Glutamatergic neuron (in vitro differentiated cells): ENCODE results near the gene ZSCAN2. TPM values are rescaled to one million over a fixed set of nuclear protein-coding genes. Genes with fewer than 3 reads are reported as not detected.

Source experiments
- DNase-seq: peaks from one replicate; pipeline ENCODE4 v3.0.0; 2022
- H3K27ac Mint-ChIP-seq: one replicate; pipeline ENCODE4 v1.8.0; 2020; ENCODE audit warnings: mild to moderate bottlenecking, mixed read lengths, inconsistent platforms; ENCODE audit not compliant: unreplicated experiment
- H3K27me3 Mint-ChIP-seq: one replicate; pipeline ENCODE4 v1.8.0; 2020; ENCODE audit warnings: mild to moderate bottlenecking, moderate library complexity, mixed read lengths, inconsistent platforms; ENCODE audit not compliant: unreplicated experiment
- H3K36me3 Mint-ChIP-seq: one replicate; pipeline ENCODE4 v1.8.0; 2020; ENCODE audit warnings: mild to moderate bottlenecking, mixed read lengths, inconsistent platforms; ENCODE audit not compliant: unreplicated experiment
- H3K4me1 Mint-ChIP-seq: one replicate; pipeline ENCODE4 v1.8.0; 2020; ENCODE audit warnings: mild to moderate bottlenecking, low read depth, mixed read lengths, inconsistent platforms; ENCODE audit not compliant: unreplicated experiment
- H3K4me3 Mint-ChIP-seq: one replicate; pipeline ENCODE4 v1.8.0; 2020; ENCODE audit warnings: mild to moderate bottlenecking, mixed read lengths, inconsistent platforms; ENCODE audit not compliant: unreplicated experiment
- H3K9me3 Mint-ChIP-seq: one replicate; pipeline ENCODE4 v1.8.0; 2020; ENCODE audit warnings: mild to moderate bottlenecking, moderate library complexity, mixed read lengths, inconsistent platforms; ENCODE audit not compliant: unreplicated experiment
- CTCF ChIP-seq: fragments of 200-600 bp; sonication (generic); IDR thresholded peaks from one replicate; pipeline ENCODE4 v1.5.0; 2021; ENCODE audit not compliant: partially characterized antibody, unreplicated experiment
- total RNA-seq: library from RNA; stranded (reverse); fragmentation: NEBNext Ultra II Directional; extraction: Animal tissue kit (Norgen Biotek cat#: 25700); gene quantifications from one replicate; pipeline ENCODE4 v1.2.1, GENCODE V29; 2021; ENCODE audit not compliant: unreplicated experiment

The ZSCAN2 gene
- total RNA-seq, 1 donor from 2014 or later = 40.0 TPM

- no peaks in the 10 kb centered on the region for H3K9me3 Mint-ChIP-seq
- H3K27me3 Mint-ChIP-seq = peaks cover 3% of the 10 kb centered on the region
- no peak for TF ChIP-seq CTCF
- H3K36me3 Mint-ChIP-seq = peaks cover 5% of the 10 kb centered on the region
- no peak overlapping the region for H3K27ac Mint-ChIP-seq
- H3K4me1 Mint-ChIP-seq = no peaks in the 10 kb centered on the region
- no peak overlapping the region for H3K4me3 Mint-ChIP-seq
- no peak for DNase-seq
These were observed 48.9 kb downstream of the ZSCAN2 start for GRCh38 chr15:84649706-84650105.

GRCh38 chr15:84653584-84653909 is 52.7 kb downstream of the ZSCAN2 start:
- Mint-ChIP-seq H3K4me1 (peaks cover 3% of the 10 kb centered on the region), H3K36me3 (no peaks in the 10 kb centered on the region), H3K4me3 (peak overlapping the region; percentile 93), H3K9me3 (peaks cover 3% of the 10 kb centered on the region), H3K27me3 (peaks cover 5% of the 10 kb centered on the region), H3K27ac (peak overlapping the region; percentile 81)
- no peak for TF ChIP-seq CTCF
- DNase-seq = no peak

GRCh38 chr15:84653910-84654688 is 53.3 kb downstream of the ZSCAN2 start, which contains the start of gene WDR73:
Gene WDR73 (minus strand): TSS chr15:84654283. CDS start chr15:84654274, 9 bp downstream.
- Mint-ChIP-seq H3K27me3 (peaks cover 5% of the 10 kb centered on the region), H3K36me3 (no peaks in the 10 kb centered on the region), H3K9me3 (peaks cover 4% of the 10 kb centered on the region), H3K4me3 (peak within 1 kb of the TSS; percentile 93), H3K27ac (peak within 1 kb of the TSS; percentile 81), H3K4me1 (peaks cover 6% of the 10 kb centered on the region)
- peak; percentile 99 for DNase-seq
- no peak for TF ChIP-seq CTCF

GRCh38 chr15:84654689-84655453 is 54.1 kb downstream of the ZSCAN2 start:
- H3K9me3 Mint-ChIP-seq = peaks cover 4% of the 10 kb centered on the region
- peaks cover 10% of the 10 kb centered on the region for H3K4me1 Mint-ChIP-seq
- peaks cover 7% of the 10 kb centered on the region for H3K27me3 Mint-ChIP-seq
- TF ChIP-seq CTCF = peak; percentile 61
- H3K27ac Mint-ChIP-seq = no peak overlapping the region
- DNase-seq = peak; percentile 77
- peak overlapping the region; percentile 93 for H3K4me3 Mint-ChIP-seq
- H3K36me3 Mint-ChIP-seq = no peaks in the 10 kb centered on the region

GRCh38 chr15:84656972-84657371 is 56.2 kb downstream of the ZSCAN2 start:
- no peak for DNase-seq
- no peak for TF ChIP-seq CTCF
- H3K27me3 Mint-ChIP-seq = peaks cover 9% of the 10 kb centered on the region
- H3K27ac Mint-ChIP-seq = no peak overlapping the region
- peak overlapping the region; percentile 76 for H3K4me3 Mint-ChIP-seq
- H3K36me3 Mint-ChIP-seq = no peaks in the 10 kb centered on the region
- peaks cover 6% of the 10 kb centered on the region for H3K9me3 Mint-ChIP-seq
- peaks cover 14% of the 10 kb centered on the region for H3K4me1 Mint-ChIP-seq
